GM12878 (cell line): ENCODE results near the gene SCYL3. TPM values are rescaled to one million over a fixed set of nuclear protein-coding genes. Genes with fewer than 3 reads are reported as not detected.

Source experiments
- ATAC-seq: fragments of 200-7000 bp; cut with Tn5 transposase; 3 replicates; pipeline ENCODE4 v1.9.1; 2020; ENCODE audit warnings: mild to moderate bottlenecking, moderate library complexity
- BruUV-seq: library from RNA; stranded (reverse); fragments of 400-500 nt; replicated peaks from 2 replicates; lab custom pipeline; 2021; lab: Mats Ljungman, UMichigan
- CTCF ChIA-PET: fragments of 300-600 bp; sonication (Branson Sonifier 250); formaldehyde crosslinking; extraction: SDS; loops from one replicate; lab custom pipeline; 2021; ENCODE audit warnings: inconsistent platforms; lab: Yijun Ruan, JAX
- POLR2A ChIA-PET: fragments of 350-600 bp; formaldehyde crosslinking; extraction: SDS; loops from one replicate; lab custom pipeline; 2021; ENCODE audit warnings: inconsistent platforms; lab: Charles Lee
- RAD21 ChIA-PET: fragments of 300-600 bp; sonication (Branson Sonifier 250); formaldehyde crosslinking; loops from one replicate; lab custom pipeline; 2023; ENCODE audit warnings: antibody characterized with exemption; ENCODE audit not compliant: unreplicated experiment; lab: Charles Lee
- SMC1A ChIA-PET: fragments of 300-600 bp; sonication (Branson Sonifier 250); formaldehyde crosslinking; loops from one replicate; lab custom pipeline; 2023; ENCODE audit not compliant: unreplicated experiment, uncharacterized antibody; lab: Charles Lee
- DNase-seq: peaks from one replicate; pipeline ENCODE4 v3.0.0-alpha.2; 2011; ENCODE audit warnings: low read depth, low spot score
- FAIRE-seq: peaks from 3 replicates; lab custom pipeline; 2011; peaks lifted over from hg19 to GRCh38; lab: Jason Lieb, UNC
- H2AFZ ChIP-seq: 2 replicates; pipeline ENCODE4 v1.6.0; 2011; ENCODE audit warnings: low read depth, low read length, control low read depth; ENCODE audit not compliant: control insufficient read depth
- H3K27ac ChIP-seq: 2 replicates; pipeline ENCODE4 v1.5.1; 2011; ENCODE audit warnings: control low read depth; ENCODE audit not compliant: control insufficient read depth, insufficient read depth
- H3K27me3 ChIP-seq, 2 experiments: replicated peaks in 1 of 2; 2 replicates each; pipeline versions ENCODE4 v1.6.0 to v1.6.1; 2011; ENCODE audit warnings: low read length in 1 of 2; ENCODE audit not compliant: control insufficient read depth in 2 of 2, insufficient read depth in 2 of 2
- H3K36me3 ChIP-seq, 2 experiments: 2 replicates each; pipeline ENCODE4 v1.5.1; 2011; ENCODE audit warnings: low read length in 1 of 2; ENCODE audit not compliant: control insufficient read depth in 2 of 2, insufficient read depth in 2 of 2
- H3K4me1 ChIP-seq: 2 replicates; pipeline ENCODE4 v1.6.1; 2011; ENCODE audit warnings: mild to moderate bottlenecking, low read length, moderate library complexity, mixed read lengths; ENCODE audit not compliant: control insufficient read depth, insufficient read depth
- H3K4me2 ChIP-seq: 2 replicates; pipeline ENCODE4 v1.6.0; 2011; ENCODE audit warnings: control low read depth; ENCODE audit not compliant: control insufficient read depth, insufficient read depth
- H3K4me3 ChIP-seq: fragments of 200-600 bp; sonication (generic); 2 replicates; pipeline ENCODE4 v1.5.1; 2016
- H3K79me2 ChIP-seq: 2 replicates; pipeline ENCODE4 v1.6.0; 2011; ENCODE audit warnings: low read length; ENCODE audit not compliant: control insufficient read depth, insufficient read depth
- H3K9ac ChIP-seq: 2 replicates; pipeline ENCODE4 v1.8.0; 2011; ENCODE audit warnings: low read length, control low read depth, mixed read lengths; ENCODE audit not compliant: control insufficient read depth, insufficient read depth
- H3K9me3 ChIP-seq: replicated peaks from 3 replicates; pipeline ENCODE4 v1.5.1; 2011; ENCODE audit warnings: mild to moderate bottlenecking, low read length; ENCODE audit not compliant: control insufficient read depth, insufficient read depth
- H4K20me1 ChIP-seq: 2 replicates; pipeline ENCODE4 v1.6.0; 2011; ENCODE audit not compliant: control insufficient read depth, insufficient read depth
- BHLHE40 ChIP-seq, 2 experiments: fragments of 450-650 bp in 1 of 2; IDR thresholded peaks; 2 replicates each; pipeline ENCODE4 v1.6.1; 2011 to 2017; ENCODE audit warnings: low read depth in 2 of 2, borderline replicate concordance in 1 of 2, improper control_type of control experiment in 1 of 2, low read length in 1 of 2, mild to moderate bottlenecking in 1 of 2
- EGR1 ChIP-seq, 2 experiments: IDR thresholded peaks; 1 replicate in 1 of 2; 2 replicates in 1 of 2; pipeline ENCODE4 v1.6.1; 2011 to 2012; ENCODE audit warnings: low read depth in 2 of 2, low read length in 2 of 2, borderline replicate concordance in 1 of 2, mild to moderate bottlenecking in 1 of 2, moderate library complexity in 1 of 2
- KDM1A ChIP-seq: fragments of 200-600 bp; sonication (generic); IDR thresholded peaks from 2 replicates; pipeline ENCODE4 v1.6.1; 2016; ENCODE audit warnings: borderline replicate concordance
- KLF5 ChIP-seq: fragments of 450-650 bp; IDR thresholded peaks from 2 replicates; pipeline ENCODE4 v1.6.1; 2014; ENCODE audit warnings: mild to moderate bottlenecking; ENCODE audit not compliant: partially characterized antibody
- NR2F1 ChIP-seq: fragments of 450-650 bp; conservative IDR thresholded peaks from 2 replicates; pipeline ENCODE4 v1.6.1; 2017; ENCODE audit warnings: mild to moderate bottlenecking
- PAX5 ChIP-seq: IDR thresholded peaks from 2 replicates; pipeline ENCODE4 v1.6.1; 2011; ENCODE audit warnings: low read depth, low read length, borderline replicate concordance
- PAX8 ChIP-seq: fragments of 450-650 bp; IDR thresholded peaks from 2 replicates; pipeline ENCODE4 v1.6.1; 2017; ENCODE audit warnings: mild to moderate bottlenecking, moderate library complexity
- POLR2AphosphoS5 ChIP-seq: IDR thresholded peaks from 2 replicates; pipeline ENCODE4 v1.6.1; 2011; ENCODE audit warnings: mild to moderate bottlenecking, low read length, inconsistent platforms
- TARDBP ChIP-seq: IDR thresholded peaks from 2 replicates; pipeline ENCODE4 v1.6.1; 2016; ENCODE audit warnings: borderline replicate concordance
- ZBTB40 ChIP-seq: fragments of 450-650 bp; IDR thresholded peaks from 2 replicates; pipeline ENCODE4 v1.6.1; 2016; ENCODE audit warnings: mild to moderate bottlenecking, moderate library complexity, borderline replicate concordance
- WGBS: methylation state at CpG from one replicate; pipeline ENCODE4 v1.1.6; 2016; ENCODE audit warnings: low lambda C conversion rate; ENCODE audit not compliant: insufficient replicate concordance, insufficient coverage; ENCODE audit errors: missing lambda C conversion rate; 5-methylcytosine and 5-hydroxymethylcytosine counted together
- in situ Hi-C: fragments of 300-500 bp; cut with MboI; formaldehyde crosslinking; loops from 9 replicates; pipeline ENCODE4 v1.14.3; 2018; ENCODE audit warnings: mixed read lengths
- intact Hi-C: fragments of 100-400 bp; cut with micrococcal nuclease; formaldehyde crosslinking; loops from one replicate; pipeline ENCODE4 v1.14.2; 2022; ENCODE audit not compliant: unreplicated experiment
- polyA plus RNA-seq, 11 experiments: library from polyadenylated mRNA; depleted of rRNA in 4 of 11; unstranded in 6 of 11; stranded (reverse) in 5 of 11; fragments of >200 nt; fragmentation: Nextera tagmentation in 4 of 11; fragmentation: Illumina TruSeq in 1 of 11; extraction: Ambion mirVana in 4 of 11; extraction: Trizol in 1 of 11; gene quantifications; 1 replicate in 1 of 11; 2 replicates in 10 of 11; pipeline versions ENCODE4 v1.2.1 to v1.2.3, GENCODE V29; 2011 to 2016; ENCODE audit warnings: inconsistent platforms in 2 of 11, missing spikeins in 2 of 11, low read depth in 1 of 11
- total RNA-seq, 4 experiments: library from RNA; depleted of rRNA in 3 of 4; stranded (reverse); fragments of >200 nt in 3 of 4; fragmentation: Illumina TruSeq in 1 of 4; extraction: Trizol in 1 of 4; gene quantifications; 2 replicates each; pipeline versions ENCODE4 v1.2.1 to v1.2.3, GENCODE V29; 2013 to 2021

SCYL3 gene
- total and polyA plus RNA-seq, 10 of the 15 experiments (the other 5 are each of a cell fraction or from before 2014, with no cell fraction given): 4.3 to 14.3 (median 10.3) TPM

- Histone ChIP-seq H3K9ac (no peak overlapping the region), H3K9me3 (no peaks in the 10 kb centered on the region), H3K4me1 (no peaks in the 10 kb centered on the region; the same call in 1 of the 2 replicates), H3K27ac (no peak overlapping the region), H3K79me2 (no peaks in the 10 kb centered on the region), H4K20me1 (no peaks in the 10 kb centered on the region), H3K4me3 (no peak overlapping the region), H2AFZ (no peak overlapping the region), H3K36me3 (peaks cover 4 to 39% of the 10 kb centered on the region in 2 experiments), H3K27me3 (no peaks in the 10 kb centered on the region), H3K4me2 (no peak overlapping the region)
- POLR2A ChIA-PET: no interaction called here
- SMC1A ChIA-PET: interaction anchor here (1.9 kb wide), 1 partner anchor 14 kb away, joined by 4 read pairs; no protein-coding TSS in a partner anchor
- ATAC-seq (peak; percentile 63), FAIRE-seq (no peak), DNase-seq (peak; percentile 9)
- no TSS peak for BruUV-seq
- RAD21 ChIA-PET: no interaction called here
- intact Hi-C loops (no loop called here), in situ Hi-C loops (no loop called here)
- CTCF ChIA-PET: interaction anchor here (0.6 kb wide), 1 partner anchor 905 kb away, joined by 3 read pairs; no protein-coding TSS in a partner anchor
- WGBS: 94% methylated on average over 1 of the region's 1 CpG
- TF ChIP-seq POLR2AphosphoS5 (no peak), PAX5 (peak; percentile 88)
Measured at GRCh38 chr1:169860187-169860586, 33.5 kb downstream of the SCYL3 start.

GRCh38 chr1:169859001-169859400 lies 34.7 kb downstream of the SCYL3 start:
- RAD21 ChIA-PET: no interaction called here
- H3K4me3 ChIP-seq: no peak overlapping the region
- no peak for ATAC-seq
- in situ Hi-C loops: no loop called here
- TF ChIP-seq NR2F1 (no peak), PAX8 (no peak), ZBTB40 (no peak), TARDBP (no peak), KLF5 (no peak), BHLHE40 (IDR thresholded peaks at IDR 0.05; ENCODE audit: borderline replicate concordance in 1 of 2, low read depth in 2 of 2, low read length in 1 of 2) (no peak), KDM1A (no peak), EGR1 (IDR thresholded peaks at IDR 0.05; ENCODE audit: borderline replicate concordance in 1 of 2, low read depth in 2 of 2, low read length in 2 of 2) (no peak)
- TF ChIP-seq, all 136 proteins: peak for 0
- CTCF ChIA-PET: no interaction called here
- H3K9ac ChIP-seq: no peak overlapping the region
- peaks cover 10 to 45% of the 10 kb centered on the region in 2 experiments for H3K36me3 ChIP-seq
- SMC1A ChIA-PET: no interaction called here
- H2AFZ ChIP-seq: no peak overlapping the region
- BruUV-seq: no TSS peak
- no peaks in the 10 kb centered on the region for H4K20me1 ChIP-seq
- H3K79me2 ChIP-seq: no peaks in the 10 kb centered on the region
- no peak overlapping the region for H3K4me2 ChIP-seq
- no peaks in the 10 kb centered on the region for H3K9me3 ChIP-seq
- no peak overlapping the region for H3K27ac ChIP-seq
- H3K27me3 ChIP-seq: no peaks in the 10 kb centered on the region
- POLR2A ChIA-PET: interaction anchor here (1.6 kb wide), 1 partner anchor 11 kb away, joined by 4 read pairs; no protein-coding TSS in a partner anchor
- DNase-seq (no peak), FAIRE-seq (no peak)
- H3K4me1 ChIP-seq: no peaks in the 10 kb centered on the region; the same call in 1 of the 2 replicates
- 98% methylated on average over 4 of the region's 4 CpGs for WGBS
- intact Hi-C loops: no loop called here
